GM21576 (cell line): Measurements from ENCODE around the gene RNF5.
"Not testable (repeated sequence)": the region's sequence is repeated elsewhere in the genome, so short reads cannot be mapped to it uniquely, and the experiment has no call there.

Experiments
- ATAC-seq: cut with Tn5 transposase; IDR thresholded peaks from one replicate; pipeline ENCODE4 v1.9.1; 2021; ENCODE audit warnings: mild to moderate bottlenecking, moderate library complexity; ENCODE audit not compliant: unreplicated experiment

The RNF5 gene

GRCh38 chr6:32175322-32175710, 2.9 kb upstream of the RNF5 start:
- no peak for ATAC-seq

DNA sequence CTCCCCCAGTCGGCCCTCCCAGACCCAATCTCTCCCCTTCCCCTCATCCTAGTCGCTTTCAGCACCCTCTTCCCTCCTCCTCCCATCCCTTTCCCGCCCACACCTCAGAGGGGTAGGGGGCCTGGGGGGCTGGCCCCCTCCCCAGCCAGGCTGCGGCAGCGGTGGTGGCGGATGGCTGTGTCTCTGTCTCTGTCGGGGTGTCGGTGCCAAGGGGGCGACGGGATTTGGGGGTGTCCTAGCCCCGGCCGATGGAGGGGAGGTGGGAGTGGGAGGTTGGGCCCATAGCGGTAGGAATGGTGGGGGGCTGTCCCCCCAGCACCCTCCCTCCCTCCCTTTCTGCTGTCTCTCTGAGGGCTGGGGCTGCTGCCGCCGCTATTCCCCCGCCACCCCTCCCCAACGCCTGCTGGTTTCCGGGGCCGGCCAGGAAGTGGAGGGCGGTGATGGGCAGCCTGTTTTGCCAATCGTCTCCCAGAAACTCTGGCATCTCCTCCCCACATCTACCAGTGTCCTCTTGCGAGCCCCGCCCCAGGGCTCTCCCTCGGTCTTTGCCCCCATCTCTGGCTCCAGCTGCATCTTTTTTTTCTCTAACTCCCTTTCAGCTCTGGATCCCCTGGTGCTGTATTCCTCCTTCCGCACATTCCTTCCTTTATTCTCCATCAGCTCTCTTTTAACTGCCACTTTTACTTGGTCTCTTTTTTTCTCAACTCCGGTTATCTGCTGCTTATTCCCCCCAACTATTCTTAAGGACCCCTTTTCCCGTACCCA, 2.3 kb upstream of the RNF5 start, which contains the start of gene AGPAT1:
AGPAT1 (minus strand) TSS at position 374 of the 765 bp plus-strand sequence. CDS start 4,588 bp downstream, outside the sequence.
- ATAC-seq = peak; percentile 40

DNA sequence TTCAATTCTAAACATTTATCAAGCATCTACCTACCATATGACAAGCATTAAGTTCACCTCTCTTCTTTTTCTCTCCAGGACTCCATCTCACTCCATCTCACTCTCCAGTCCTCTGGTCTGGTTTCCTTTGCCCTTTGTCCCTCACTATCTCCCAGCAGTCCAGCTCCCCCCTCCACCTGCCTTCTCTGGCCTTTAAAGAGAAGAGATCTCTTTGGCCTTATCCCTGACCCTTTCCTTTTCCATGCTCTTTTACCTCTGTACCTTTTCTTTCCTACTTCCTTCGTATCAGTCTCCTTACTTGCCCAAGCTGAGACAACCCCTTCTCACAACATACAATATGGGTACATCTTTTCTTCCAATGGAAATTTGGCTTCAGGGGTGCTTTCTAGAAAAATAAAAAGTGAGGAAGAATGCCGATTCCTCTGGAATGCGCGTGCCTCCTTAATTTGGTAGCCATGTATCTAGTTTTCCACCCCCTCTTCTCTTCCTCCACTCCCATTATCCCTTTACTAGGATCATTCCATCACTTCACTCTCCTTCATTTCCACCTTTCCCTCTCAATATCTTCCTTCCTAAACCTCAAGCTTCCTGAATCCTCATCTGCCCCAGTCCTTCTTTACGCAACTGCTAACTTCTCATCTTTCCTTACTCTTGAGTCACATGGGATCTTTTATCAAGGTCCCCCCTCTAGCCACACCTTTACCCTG, 1.6 kb upstream of the RNF5 start:
- ATAC-seq = no peak

DNA sequence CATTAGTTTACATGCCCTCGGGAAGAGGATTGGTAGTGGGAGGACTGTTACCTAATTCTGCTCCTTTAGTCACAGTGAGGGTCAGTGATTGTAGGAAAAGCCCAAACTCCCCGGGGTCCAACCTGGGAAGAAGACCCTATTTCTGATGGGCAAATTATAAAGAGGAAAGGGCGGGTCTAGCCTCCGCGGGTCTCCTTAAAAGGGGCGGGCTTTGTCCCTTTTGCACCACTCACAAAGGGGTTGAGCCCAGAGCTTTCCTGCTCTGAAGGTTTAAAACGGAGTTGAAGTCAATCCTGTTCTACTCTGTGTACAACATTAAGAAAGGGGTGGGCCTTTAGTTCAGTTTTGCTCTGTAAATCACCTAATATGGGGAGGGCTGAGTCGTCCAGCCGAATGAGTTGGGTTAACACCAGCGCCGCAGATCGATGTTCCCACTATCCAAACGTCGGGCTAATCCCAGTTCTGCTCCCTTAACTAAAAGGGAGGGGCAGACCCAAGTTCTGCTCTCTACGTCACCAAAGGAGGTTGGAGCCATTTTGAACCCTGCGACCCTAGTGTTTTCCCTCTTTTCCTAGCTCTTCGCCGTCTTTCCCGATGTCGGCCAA, 920 bp upstream of the RNF5 start:
- ATAC-seq = no peak

GRCh38 chr6:32178547-32179440, 589 bp downstream of the RNF5 start:
- no peak for ATAC-seq

GRCh38 chr6:32179766-32180405, 1.7 kb downstream of the RNF5 start:
- no peak for ATAC-seq

DNA sequence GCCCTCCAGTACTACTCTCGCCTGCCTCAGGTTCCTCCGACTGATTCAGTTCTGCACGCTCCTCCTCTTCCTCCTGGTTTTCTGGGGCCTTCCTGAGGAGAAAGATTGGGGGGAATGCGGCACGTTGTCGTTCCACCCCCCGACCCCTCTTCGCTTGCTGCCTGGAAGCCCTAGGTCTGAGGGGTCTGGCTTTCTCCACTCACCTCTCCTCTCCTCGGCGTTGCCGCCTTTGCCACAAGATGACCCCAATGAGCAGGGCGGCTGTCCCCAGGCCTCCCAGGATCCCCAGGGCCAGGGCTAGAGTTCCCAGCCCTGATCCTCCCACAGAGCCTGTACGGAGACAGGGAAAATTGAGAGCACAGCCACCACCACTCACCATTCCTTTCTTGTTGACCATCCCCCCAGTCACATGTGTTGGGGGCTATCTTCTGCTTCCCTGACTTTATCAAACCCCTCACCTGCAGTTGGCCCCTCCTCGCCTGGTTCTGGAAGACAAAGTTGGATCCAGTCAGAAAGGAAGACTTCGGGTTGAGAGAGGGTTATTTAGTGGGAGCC, 3.0 kb downstream of the RNF5 start:
- ATAC-seq = no peak

DNA sequence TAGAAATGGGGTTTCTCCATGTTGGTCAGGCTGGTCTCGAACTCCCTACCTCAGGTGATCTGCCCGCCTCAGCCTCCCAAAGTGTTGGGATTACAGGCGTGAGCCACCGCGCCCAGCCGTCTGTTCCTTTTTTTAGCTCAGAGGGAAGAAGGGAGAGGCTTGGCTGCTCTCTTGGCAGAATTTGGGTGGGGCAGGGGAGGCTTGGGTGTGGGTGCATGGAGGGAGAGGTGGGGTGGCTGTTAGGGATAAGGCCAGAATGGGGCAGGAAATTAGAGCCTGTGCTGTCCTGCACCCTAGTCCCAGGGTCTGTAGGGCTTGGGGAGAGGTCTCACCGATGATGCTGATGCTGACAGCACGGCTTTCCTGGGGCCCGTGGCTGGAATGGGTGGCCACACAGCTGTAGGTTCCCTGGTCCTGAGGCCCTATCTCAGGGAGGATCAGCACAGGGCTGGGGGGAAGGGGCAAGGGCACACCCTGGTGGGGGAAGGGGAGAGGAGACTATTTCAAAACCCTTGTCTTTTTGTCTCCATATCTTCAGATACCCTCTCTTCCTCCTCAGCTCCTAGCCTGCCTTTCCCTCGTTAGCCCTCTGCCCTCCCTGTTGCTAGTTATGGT, 3.8 kb downstream of the RNF5 start:
- no peak for ATAC-seq

DNA sequence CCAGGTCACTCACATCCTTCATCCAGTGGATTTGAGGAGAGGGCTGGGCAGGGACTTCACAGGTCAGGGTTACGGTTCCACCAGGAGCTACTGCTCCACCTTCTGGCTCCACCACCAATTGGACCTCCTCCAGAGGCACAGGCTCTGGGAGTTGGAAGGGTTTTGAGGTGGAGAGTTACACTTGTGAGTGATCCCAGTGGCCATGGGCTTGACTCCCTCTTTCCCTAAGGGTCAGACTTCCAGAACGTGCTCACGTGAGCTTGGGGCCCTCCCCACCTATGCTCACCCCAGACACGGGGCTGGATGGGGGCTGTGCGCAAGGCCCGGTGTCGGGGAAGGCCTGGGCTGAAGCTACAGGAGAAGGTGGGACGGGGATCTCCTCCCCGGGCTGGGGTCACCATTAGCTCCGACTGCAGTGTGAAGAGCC, 4.4 kb downstream of the RNF5 start:
- no peak for ATAC-seq

DNA sequence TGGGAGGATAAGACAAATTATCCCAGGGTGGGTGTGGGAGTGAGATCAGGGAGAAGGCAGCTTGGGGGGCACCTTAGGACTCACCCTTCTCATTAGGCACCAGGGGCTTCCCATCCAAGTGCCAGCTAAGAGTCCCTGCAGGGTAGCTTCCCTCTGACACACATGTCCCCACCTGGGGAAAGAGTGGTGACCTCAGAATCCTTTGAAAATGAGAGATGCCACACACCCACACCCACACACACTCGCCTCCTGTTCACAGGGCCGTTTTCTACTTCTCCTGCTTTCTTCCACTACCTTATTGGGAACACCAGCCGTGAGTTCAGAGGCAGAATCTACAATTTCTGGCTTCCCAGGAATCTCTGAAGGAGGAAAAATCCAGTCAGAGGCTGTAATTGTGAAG, 4.8 kb downstream of the RNF5 start:
- ATAC-seq = no peak

GRCh38 chr6:32183483-32184083, 5.4 kb downstream of the RNF5 start:
- ATAC-seq = no peak

- ATAC-seq = no peak
These were observed 6.0 kb downstream of the RNF5 start, which contains the start of gene AGER for GRCh38 chr6:32184084-32184640. TSS of gene AGER (minus strand) at chr6:32184253. CDS start at chr6:32184222, 31 bp downstream.

DNA sequence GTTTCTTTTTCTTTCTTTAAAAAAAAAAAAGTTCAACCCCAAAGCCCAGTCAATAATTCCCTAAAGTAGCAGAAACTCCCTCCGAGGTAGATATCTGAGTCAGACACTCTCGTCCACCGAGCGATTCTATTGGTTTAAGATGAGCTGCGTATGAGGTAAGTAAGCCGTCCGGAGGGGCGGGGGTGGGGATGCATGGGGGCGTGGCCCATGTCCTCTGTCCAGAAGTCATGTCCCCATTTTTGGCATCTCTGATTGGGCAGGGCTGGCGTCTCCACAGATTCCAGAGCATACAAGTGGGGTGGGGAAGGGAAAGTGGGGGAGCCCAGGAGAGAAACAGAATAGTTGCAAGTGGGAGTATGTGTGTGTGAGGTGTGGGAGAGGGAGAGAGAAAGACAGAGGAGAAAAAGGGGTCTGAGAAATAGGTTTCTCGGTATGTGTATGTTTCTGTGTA, 7.5 kb downstream of the RNF5 start:
- not testable (repeated sequence) for ATAC-seq

- ATAC-seq = not testable (repeated sequence)
These were observed 8.1 kb downstream of the RNF5 start for GRCh38 chr6:32186151-32186840.

- no peak for ATAC-seq
These were observed 9.0 kb downstream of the RNF5 start for GRCh38 chr6:32187009-32187709.

GRCh38 chr6:32187725-32188380, 9.6 kb downstream of the RNF5 start:
- ATAC-seq = not testable (repeated sequence)
